Sigmoid colon (tissue), 4 donors: ENCODE data around the gene CNGB1.

Experiments used
- CTCF ChIP-seq, 4 experiments: fragments of 450-650 bp in 3 of 4; fragments of 200-600 bp in 1 of 4; IDR thresholded peaks; one replicate each; pipeline ENCODE4 v1.5.1; 2016 to 2019; ENCODE audit warnings: antibody characterized with exemption in 4 of 4, mild to moderate bottlenecking in 3 of 4, moderate library complexity in 2 of 4
- POLR2AphosphoS5 ChIP-seq, 4 donors: sonication (generic); formaldehyde crosslinking; IDR thresholded peaks; one replicate each; pipeline ENCODE4 v1.6.1; 2017; ENCODE audit warnings: antibody characterized with exemption in 4 of 4

DNA sequence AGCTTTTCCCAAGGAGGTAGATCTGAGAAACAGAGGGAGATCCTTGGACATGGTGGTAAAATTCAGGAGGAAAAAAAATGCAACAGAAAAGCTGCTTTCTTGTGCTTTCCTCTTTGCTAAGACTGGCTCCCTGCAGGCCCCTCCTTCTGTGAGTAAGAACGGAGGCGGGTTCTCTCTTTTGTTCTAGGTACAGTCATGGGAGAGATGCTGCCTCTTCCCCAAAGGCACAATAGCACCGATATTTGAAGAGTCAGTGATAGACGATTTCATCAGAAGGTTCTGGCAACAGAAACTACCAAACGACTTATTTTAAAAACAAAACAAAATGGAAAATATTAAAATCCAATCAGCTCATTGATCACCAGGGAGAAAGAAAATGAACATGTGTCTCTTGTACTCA is 136.0 kb downstream of the CNGB1 start:
- TF ChIP-seq CTCF (IDR thresholded peaks at IDR 0.05) (no peak), POLR2AphosphoS5 (IDR thresholded peaks at IDR 0.05) (no peak)
